ENCODE data around the gene RASGEF1B. TPM values are rescaled to one million over a fixed set of nuclear protein-coding genes. Genes with fewer than 3 reads are reported as not detected.
A peak's percentile ranks its signal among the peaks of the same experiment; 100 is the strongest.

The RASGEF1B gene
- total and polyA plus RNA-seq, 9 of the 15 experiments (the other 6 are each of a cell fraction or from before 2014, with no cell fraction given): 0.04 to 0.57 (median 0.22) TPM

GRCh38 chr4:81421346-81422218, 50.1 kb downstream of the RASGEF1B start (continued):
- no peak for TF ChIP-seq ZNF518B (CRISPR knock-in tag; IDR thresholded peaks at IDR 0.05)
- no peak for TF ChIP-seq GABPB1 (CRISPR knock-in tag; IDR thresholded peaks at IDR 0.05)
- no peak for TF ChIP-seq NELFE (IDR thresholded peaks at IDR 0.05; ENCODE audit: insufficient read depth, insufficient read length)
- TF ChIP-seq NR2F6 (CRISPR knock-in tag; IDR thresholded peaks at IDR 0.05): no peak
- TF ChIP-seq SNAPC5 (CRISPR knock-in tag; IDR thresholded peaks at IDR 0.05): no peak
- no peak for TF ChIP-seq MED1 (CRISPR knock-in tag; IDR thresholded peaks at IDR 0.05; ENCODE audit: borderline replicate concordance)
- TF ChIP-seq KDM1A (IDR thresholded peaks at IDR 0.05): peak; percentile 62 to 80; a peak in 3 of 4 replicates
- TF ChIP-seq ZKSCAN8 (CRISPR knock-in tag; IDR thresholded peaks at IDR 0.05): no peak
- TF ChIP-seq ZNF263 (CRISPR knock-in tag; IDR thresholded peaks at IDR 0.05; ENCODE audit: borderline replicate concordance): no peak
- TF ChIP-seq, protein P1, sequence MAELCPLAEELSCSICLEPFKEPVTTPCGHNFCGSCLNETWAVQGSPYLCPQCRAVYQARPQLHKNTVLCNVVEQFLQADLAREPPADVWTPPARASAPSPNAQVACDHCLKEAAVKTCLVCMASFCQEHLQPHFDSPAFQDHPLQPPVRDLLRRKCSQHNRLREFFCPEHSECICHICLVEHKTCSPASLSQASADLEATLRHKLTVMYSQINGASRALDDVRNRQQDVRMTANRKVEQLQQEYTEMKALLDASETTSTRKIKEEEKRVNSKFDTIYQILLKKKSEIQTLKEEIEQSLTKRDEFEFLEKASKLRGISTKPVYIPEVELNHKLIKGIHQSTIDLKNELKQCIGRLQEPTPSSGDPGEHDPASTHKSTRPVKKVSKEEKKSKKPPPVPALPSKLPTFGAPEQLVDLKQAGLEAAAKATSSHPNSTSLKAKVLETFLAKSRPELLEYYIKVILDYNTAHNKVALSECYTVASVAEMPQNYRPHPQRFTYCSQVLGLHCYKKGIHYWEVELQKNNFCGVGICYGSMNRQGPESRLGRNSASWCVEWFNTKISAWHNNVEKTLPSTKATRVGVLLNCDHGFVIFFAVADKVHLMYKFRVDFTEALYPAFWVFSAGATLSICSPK (IDR thresholded peaks at IDR 0.05; ENCODE audit: borderline replicate concordance): no peak
- TF ChIP-seq BCL6 (CRISPR knock-in tag; IDR thresholded peaks at IDR 0.05): no peak
- no peak for TF ChIP-seq PHF21A (IDR thresholded peaks at IDR 0.05; ENCODE audit: borderline replicate concordance, low read depth)
- no peak for TF ChIP-seq ZNF239 (CRISPR knock-in tag; IDR thresholded peaks at IDR 0.05)
- TF ChIP-seq MYNN (IDR thresholded peaks at IDR 0.05): 0 out of 2 replicates have a peak, but pooled peaks have one; percentile 40
- no peak for TF ChIP-seq MYNN (CRISPR knock-in tag; IDR thresholded peaks at IDR 0.05)
- no peak for TF ChIP-seq SMC3 (conservative IDR thresholded peaks at IDR 0.05; ENCODE audit: insufficient read depth, low read depth, low read length)
- 0 out of 2 replicates have a peak, but pooled peaks have one; percentile 14 for TF ChIP-seq ZNF644 (tag; IDR thresholded peaks at IDR 0.05; ENCODE audit: low read depth)
- TF ChIP-seq, protein P2, sequence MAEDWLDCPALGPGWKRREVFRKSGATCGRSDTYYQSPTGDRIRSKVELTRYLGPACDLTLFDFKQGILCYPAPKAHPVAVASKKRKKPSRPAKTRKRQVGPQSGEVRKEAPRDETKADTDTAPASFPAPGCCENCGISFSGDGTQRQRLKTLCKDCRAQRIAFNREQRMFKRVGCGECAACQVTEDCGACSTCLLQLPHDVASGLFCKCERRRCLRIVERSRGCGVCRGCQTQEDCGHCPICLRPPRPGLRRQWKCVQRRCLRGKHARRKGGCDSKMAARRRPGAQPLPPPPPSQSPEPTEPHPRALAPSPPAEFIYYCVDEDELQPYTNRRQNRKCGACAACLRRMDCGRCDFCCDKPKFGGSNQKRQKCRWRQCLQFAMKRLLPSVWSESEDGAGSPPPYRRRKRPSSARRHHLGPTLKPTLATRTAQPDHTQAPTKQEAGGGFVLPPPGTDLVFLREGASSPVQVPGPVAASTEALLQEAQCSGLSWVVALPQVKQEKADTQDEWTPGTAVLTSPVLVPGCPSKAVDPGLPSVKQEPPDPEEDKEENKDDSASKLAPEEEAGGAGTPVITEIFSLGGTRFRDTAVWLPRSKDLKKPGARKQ (CRISPR knock-in tag; IDR thresholded peaks at IDR 0.05): no peak
- TF ChIP-seq TEAD2 (tag; IDR thresholded peaks at IDR 0.05): no peak
- no peak for TF ChIP-seq E2F3 (CRISPR knock-in tag; IDR thresholded peaks at IDR 0.05)
- no peak for TF ChIP-seq ZNF174 (CRISPR knock-in tag; IDR thresholded peaks at IDR 0.05)

Measured in K562 (cell line).